H1 (cell line): ENCODE results near the gene IL36RN. TPM values are rescaled to one million over a fixed set of nuclear protein-coding genes. Genes with fewer than 3 reads are reported as not detected.

Experiments used
- CREB1 ChIP-seq: IDR thresholded peaks from 2 replicates; pipeline ENCODE4 v1.6.1; 2012; ENCODE audit warnings: inconsistent platforms
- KDM4A ChIP-seq: IDR thresholded peaks from one replicate; pipeline ENCODE4 v1.7.1; 2012; ENCODE audit warnings: low read depth, mild to moderate bottlenecking, moderate library complexity, low read length, inconsistent platforms; ENCODE audit not compliant: severe bottlenecking
- NRF1 ChIP-seq: IDR thresholded peaks from 2 replicates; pipeline ENCODE4 v1.6.1; 2011; ENCODE audit warnings: mild to moderate bottlenecking, low read depth, low read length, improper control_type of control experiment
- POU5F1 ChIP-seq: IDR thresholded peaks from 2 replicates; pipeline ENCODE4 v1.6.1; 2011; ENCODE audit warnings: low read depth, mild to moderate bottlenecking, low read length, moderate library complexity
- RAD21 ChIP-seq, 2 experiments: IDR thresholded peaks in 1 of 2; conservative IDR thresholded peaks in 1 of 2; 2 replicates each; pipeline ENCODE4 v1.6.1; 2011; ENCODE audit warnings: low read depth in 2 of 2, low read length in 2 of 2, improper control_type of control experiment in 1 of 2, inconsistent platforms in 1 of 2, mild to moderate bottlenecking in 1 of 2, moderate library complexity in 1 of 2
- RXRA ChIP-seq: IDR thresholded peaks from 2 replicates; pipeline ENCODE4 v1.6.1; 2011; ENCODE audit warnings: low read depth, mild to moderate bottlenecking, low read length, moderate library complexity; ENCODE audit not compliant: insufficient read depth
- TCF12 ChIP-seq: IDR thresholded peaks from 2 replicates; pipeline ENCODE4 v1.6.1; 2011; ENCODE audit warnings: low read depth, mild to moderate bottlenecking, low read length
- YY1 ChIP-seq: IDR thresholded peaks from 2 replicates; pipeline ENCODE4 v1.6.1; 2011; ENCODE audit warnings: low read depth, mild to moderate bottlenecking, low read length
- polyA plus RNA-seq, 7 experiments: library from polyadenylated mRNA; depleted of rRNA in 3 of 7; stranded (reverse) in 5 of 7; unstranded in 2 of 7; fragments of >200 nt in 5 of 7; fragments of 200-250 nt in 2 of 7; gene quantifications; 1 replicate in 5 of 7; 2 replicates in 1 of 7; 4 replicates in 1 of 7; pipeline versions ENCODE4 v1.2.1 to v1.2.3, GENCODE V29; 2011 to 2013; ENCODE audit warnings: missing spikeins in 2 of 7, mixed read lengths in 2 of 7
- total RNA-seq: library from RNA; stranded (reverse); fragmentation: NEBNext Ultra II Directional; extraction: Animal tissue kit (Norgen Biotek cat#: 25700); gene quantifications from 2 replicates; pipeline ENCODE4 v1.2.1, GENCODE V29; 2021

IL36RN gene
- total and polyA plus RNA-seq, 2 of the 8 experiments (the other 6 are each of a cell fraction or from before 2014, with no cell fraction given), result not detected

GRCh38 chr2:113068706-113069485 lies 9.9 kb downstream of the IL36RN start (continued):
- TF ChIP-seq RAD21 (IDR thresholded peaks at IDR 0.05 in 1 of 2, conservative IDR thresholded peaks at IDR 0.05 in 1 of 2; ENCODE audit: low read depth in 2 of 2, low read length in 2 of 2) (no peak), YY1 (no peak), CREB1 (no peak), TCF12 (no peak), RXRA (no peak), POU5F1 (no peak), KDM4A (no peak), NRF1 (no peak)
